HG03103 (cell line): ENCODE measurements around the gene SLC35B2.

Experiments used
- ATAC-seq: cut with Tn5 transposase; IDR thresholded peaks from one replicate; pipeline ENCODE4 v1.9.1; 2021; ENCODE audit warnings: low read depth; ENCODE audit not compliant: unreplicated experiment

Gene SLC35B2

GRCh38 chr6:44224029-44224964 lies 33.0 kb downstream of the SLC35B2 start:
- no peak for ATAC-seq

GRCh38 chr6:44223319-44224028 lies 33.9 kb downstream of the SLC35B2 start, which contains the start of gene SLC29A1:
TSS of gene SLC29A1 (plus strand) at chr6:44223595. CDS start at chr6:44227314, 3,719 bp downstream.
- ATAC-seq = peak; percentile 48

GRCh38 chr6:44222486-44223318 lies 34.6 kb downstream of the SLC35B2 start:
- ATAC-seq = no peak

- ATAC-seq = no peak
Measured at GRCh38 chr6:44221961-44222335, 35.4 kb downstream of the SLC35B2 start.

- ATAC-seq = peak; percentile 36
Measured at GRCh38 chr6:44221291-44221960, 35.9 kb downstream of the SLC35B2 start.

GRCh38 chr6:44220913-44221290 lies 36.4 kb downstream of the SLC35B2 start:
- ATAC-seq = no peak

- ATAC-seq = no peak
Measured at GRCh38 chr6:44219815-44220784, 37.2 kb downstream of the SLC35B2 start.

GRCh38 chr6:44219053-44219814 lies 38.1 kb downstream of the SLC35B2 start:
- ATAC-seq = no peak

- ATAC-seq = no peak
Measured at GRCh38 chr6:44217332-44218143, 39.8 kb downstream of the SLC35B2 start.

- no peak for ATAC-seq
Measured at GRCh38 chr6:44216677-44217331, 40.5 kb downstream of the SLC35B2 start, which contains the start of gene MYMX. TSS of gene MYMX (plus strand) at chr6:44216926. CDS start at chr6:44217472, 546 bp downstream.

GRCh38 chr6:44214307-44214706 lies 43.0 kb downstream of the SLC35B2 start:
- ATAC-seq = no peak

- no peak for ATAC-seq
Measured at GRCh38 chr6:44211284-44211683, 46.0 kb downstream of the SLC35B2 start.

- ATAC-seq = no peak
Measured at GRCh38 chr6:44207966-44208365, 49.4 kb downstream of the SLC35B2 start.
